HepG2 (cell line): ENCODE data around the gene SLC22A9. TPM values are rescaled to one million over a fixed set of nuclear protein-coding genes. Genes with fewer than 3 reads are reported as not detected.

Source experiments
- ATAC-seq: fragments of 200-7000 bp; cut with Tn5 transposase; 3 replicates; pipeline ENCODE4 v1.9.1; 2020; ENCODE audit warnings: mild to moderate bottlenecking, moderate library complexity
- BruUV-seq: library from RNA; stranded (reverse); fragments of 400-500 nt; replicated peaks from 2 replicates; lab custom pipeline; 2021; lab: Mats Ljungman, UMichigan
- CTCF ChIA-PET: fragments of 300-600 bp; formaldehyde crosslinking; extraction: SDS; loops from one replicate; lab custom pipeline; 2021; ENCODE audit warnings: low total read pairs, inconsistent platforms, low intra/inter-chr PET ratio; lab: Yijun Ruan, JAX
- POLR2A ChIA-PET: fragments of 350-600 bp; sonication (Branson Sonifier 250); formaldehyde crosslinking; loops from one replicate; lab custom pipeline; 2020; ENCODE audit warnings: antibody characterized with exemption, inconsistent platforms; lab: Yijun Ruan, JAX
- DNase-seq: peaks from one replicate; pipeline ENCODE4 v3.0.0-alpha.2; 2015; ENCODE audit warnings: low spot score
- FAIRE-seq: peaks from 3 replicates; lab custom pipeline; 2011; peaks lifted over from hg19 to GRCh38; lab: Jason Lieb, UNC
- H2AFZ ChIP-seq: one replicate; pipeline ENCODE4 v1.6.1; 2011; ENCODE audit warnings: low read length, inconsistent platforms
- H3K27ac ChIP-seq: fragments of 300-600 bp; 3 replicates; pipeline ENCODE4 v1.8.0; 2011; ENCODE audit warnings: mixed run types, mild to moderate bottlenecking, mixed read lengths, low read length, inconsistent platforms; ENCODE audit not compliant: insufficient read depth; ENCODE audit errors: extremely low read length
- H3K27me3 ChIP-seq, 2 experiments: fragments of 200-600 bp in 1 of 2; 2 replicates in 1 of 2; 3 replicates in 1 of 2; pipeline versions ENCODE4 v1.6.0 to v1.8.0; 2011; ENCODE audit warnings: low read length in 2 of 2, mild to moderate bottlenecking in 2 of 2, moderate library complexity in 2 of 2, inconsistent platforms in 1 of 2; ENCODE audit not compliant: insufficient read depth in 2 of 2, control insufficient read depth in 1 of 2
- H3K36me3 ChIP-seq, 2 experiments: fragments of 200-600 bp in 1 of 2; replicated peaks in 1 of 2; 2 replicates in 1 of 2; 3 replicates in 1 of 2; pipeline versions ENCODE4 v1.5.1 to v1.8.0; 2011; ENCODE audit warnings: low read length in 2 of 2, inconsistent platforms in 1 of 2; ENCODE audit not compliant: insufficient read depth in 2 of 2, control insufficient read depth in 1 of 2
- H3K4me1 ChIP-seq: 2 replicates; pipeline ENCODE4 v1.5.1; 2012; ENCODE audit warnings: low read length, inconsistent platforms; ENCODE audit not compliant: insufficient read depth
- H3K4me2 ChIP-seq: 2 replicates; pipeline ENCODE4 v1.6.0; 2011; ENCODE audit warnings: low read depth, low read length, inconsistent platforms
- H3K4me3 ChIP-seq, 3 experiments: fragments of 200-600 bp in 1 of 3; sonication (generic), shearing (Covaris generic) in 1 of 3; replicated peaks in 1 of 3; 2 replicates each; pipeline ENCODE4 v1.5.1; 2011 to 2016; ENCODE audit warnings: low read length in 3 of 3, inconsistent platforms in 2 of 3, low read depth in 2 of 3, mild to moderate bottlenecking in 2 of 3, control low read depth in 1 of 3, mixed read lengths in 1 of 3; ENCODE audit not compliant: insufficient read depth in 1 of 3
- H3K79me2 ChIP-seq: one replicate; pipeline ENCODE4 v1.6.1; 2011; ENCODE audit warnings: low read length, inconsistent platforms; ENCODE audit not compliant: insufficient read depth
- H3K9ac ChIP-seq: 2 replicates; pipeline ENCODE4 v1.6.0; 2011; ENCODE audit warnings: mild to moderate bottlenecking, low read depth, low read length, inconsistent platforms; ENCODE audit not compliant: insufficient read depth
- H3K9me3 ChIP-seq: 2 replicates; pipeline ENCODE4 v1.5.1; 2012; ENCODE audit warnings: mild to moderate bottlenecking, low read length
- H4K20me1 ChIP-seq: 2 replicates; pipeline ENCODE4 v1.6.0; 2011; ENCODE audit warnings: inconsistent platforms, mild to moderate bottlenecking, low read length, moderate library complexity; ENCODE audit not compliant: insufficient read depth
- CBX1 ChIP-seq: IDR thresholded peaks from one replicate; pipeline ENCODE4 v1.6.1; 2016; ENCODE audit warnings: antibody characterized with exemption, low read depth
- CREBL2 ChIP-seq: sonication (generic); formaldehyde crosslinking; IDR thresholded peaks from 2 replicates; pipeline ENCODE4 v1.8.1; 2023; ENCODE audit warnings: missing genetic modification reagents, mild to moderate bottlenecking, borderline replicate concordance
- E2F1 ChIP-seq: sonication (generic); formaldehyde crosslinking; IDR thresholded peaks from 2 replicates; pipeline ENCODE4 v1.5.0; 2020; ENCODE audit warnings: missing genetic modification reagents
- FOXP1 ChIP-seq, 2 experiments: fragments of 450-650 bp in 1 of 2; IDR thresholded peaks; 2 replicates each; pipeline ENCODE4 v1.6.1; 2017 to 2018; ENCODE audit warnings: antibody characterized with exemption in 1 of 2
- GABPB1 ChIP-seq: IDR thresholded peaks from 2 replicates; pipeline ENCODE4 v1.6.1; 2016; ENCODE audit warnings: mild to moderate bottlenecking, missing genetic modification reagents, moderate library complexity, missing compliant biosample characterization
- GATA4 ChIP-seq: sonication (generic); IDR thresholded peaks from 2 replicates; pipeline ENCODE4 v1.6.1; 2016; ENCODE audit warnings: antibody characterized with exemption, low read depth, borderline replicate concordance
- MXD1 ChIP-seq: sonication (generic); formaldehyde crosslinking; IDR thresholded peaks from 2 replicates; pipeline ENCODE4 v1.4.0; 2020; ENCODE audit warnings: mild to moderate bottlenecking, missing genetic modification reagents
- NR1H2 ChIP-seq: sonication (generic); formaldehyde crosslinking; IDR thresholded peaks from 2 replicates; pipeline ENCODE4 v1.8.1; 2022; ENCODE audit warnings: low read depth, missing genetic modification reagents, borderline replicate concordance
- PAXIP1 ChIP-seq: sonication (generic); formaldehyde crosslinking; conservative IDR thresholded peaks from 2 replicates; pipeline ENCODE4 v1.4.0; 2020; ENCODE audit warnings: mild to moderate bottlenecking, missing genetic modification reagents, moderate library complexity
- RELA ChIP-seq: sonication (generic); formaldehyde crosslinking; IDR thresholded peaks from 2 replicates; pipeline ENCODE4 v1.4.0; 2020; ENCODE audit warnings: missing genetic modification reagents
- SMYD3 ChIP-seq: sonication (generic); formaldehyde crosslinking; IDR thresholded peaks from 2 replicates; pipeline ENCODE4 v1.8.1; 2023; ENCODE audit warnings: mild to moderate bottlenecking, missing genetic modification reagents
- ZFP37 ChIP-seq: sonication (generic); formaldehyde crosslinking; IDR thresholded peaks from 2 replicates; pipeline ENCODE4 v1.4.0; 2020; ENCODE audit warnings: missing genetic modification reagents, borderline replicate concordance
- ZNF496 ChIP-seq: sonication (generic); formaldehyde crosslinking; IDR thresholded peaks from 2 replicates; pipeline ENCODE4 v1.8.1; 2023; ENCODE audit warnings: mild to moderate bottlenecking, moderate library complexity, missing genetic modification reagents; ENCODE audit not compliant: insufficient replicate concordance
- ZNF574 ChIP-seq: sonication (generic); formaldehyde crosslinking; IDR thresholded peaks from 2 replicates; pipeline ENCODE4 v1.4.0; 2020; ENCODE audit warnings: missing genetic modification reagents
- ZNF776 ChIP-seq: sonication (generic); formaldehyde crosslinking; IDR thresholded peaks from 2 replicates; pipeline ENCODE4 v1.4.0; 2020; ENCODE audit warnings: mild to moderate bottlenecking, missing genetic modification reagents
- ZNF879 ChIP-seq: sonication (generic); formaldehyde crosslinking; IDR thresholded peaks from 2 replicates; pipeline ENCODE4 v1.8.1; 2023; ENCODE audit warnings: missing genetic modification reagents
- WGBS: methylation state at CpG from one replicate; pipeline ENCODE4 v1.1.6; 2017; ENCODE audit warnings: low lambda C conversion rate; 5-methylcytosine and 5-hydroxymethylcytosine counted together
- in situ Hi-C: cut with HindIII; loops from 2 replicates; pipeline ENCODE4 v1.10.0; 2017; ENCODE audit warnings: low pct_unique_long_range_greater_than_20kb; ENCODE audit not compliant: extremely low pct_ligation_motif_present
- intact Hi-C: fragments of 100-400 bp; cut with micrococcal nuclease; formaldehyde crosslinking; loops from one replicate; pipeline ENCODE4 v1.10.0; 2022; ENCODE audit not compliant: unreplicated experiment
- polyA plus RNA-seq, 8 experiments: library from polyadenylated mRNA; depleted of rRNA in 3 of 8; stranded (reverse) in 7 of 8; unstranded in 1 of 8; fragments of >200 nt; fragmentation: Illumina TruSeq in 4 of 8; extraction: Trizol in 4 of 8; gene quantifications; 2 replicates each; pipeline versions ENCODE4 v1.2.1 to v1.2.3, GENCODE V29; 2011 to 2016; ENCODE audit warnings: low read depth in 4 of 8, missing spikeins in 1 of 8, mixed read lengths in 1 of 8; ENCODE audit not compliant: insufficient read depth in 1 of 8
- total RNA-seq, 5 experiments: library from RNA; depleted of rRNA; stranded (reverse); fragments of >200 nt; fragmentation: Illumina TruSeq; extraction: Trizol; gene quantifications; 2 replicates each; pipeline ENCODE4 v1.2.3, GENCODE V29; 2016; ENCODE audit warnings: low read depth in 1 of 5

SLC22A9 gene
- total and polyA plus RNA-seq, 2 of the 13 experiments (the other 11 are each of a cell fraction or from before 2014, with no cell fraction given) = 4.0 to 11.7 TPM

GRCh38 chr11:63369971-63370588 is 495 bp downstream of the SLC22A9 start:
- in situ Hi-C loops (no loop called here), intact Hi-C loops (no loop called here)
- Histone ChIP-seq H3K79me2 (peaks cover 24% of the 10 kb centered on the region), H3K4me2 (peak overlapping the region; percentile 80), H3K27me3 (no peaks in the 10 kb centered on the region; a peak in 1 of 5 replicates), H2AFZ (no peak overlapping the region), H3K4me1 (peaks cover 46% of the 10 kb centered on the region), H3K9ac (peak overlapping the region; percentile 69), H3K4me3 (peak overlapping the region; percentile 53 to 73 (median 54)), H4K20me1 (no peaks in the 10 kb centered on the region), H3K9me3 (no peaks in the 10 kb centered on the region), H3K36me3 (no peaks in the 10 kb centered on the region; a peak in 2 of 5 replicates), H3K27ac (peak overlapping the region; percentile 83)
- 17% methylated on average over 3 of the region's 7 CpGs for WGBS
- POLR2A ChIA-PET = interaction anchor here (0.7 to 1.4 kb wide), 6 partner anchors 79 to 529 kb away, joined by 3 to 8 read pairs (median 4); no protein-coding TSS in a partner anchor
- FAIRE-seq = no peak
- TSS peak; percentile 85 for BruUV-seq
- no peak for DNase-seq
- CTCF ChIA-PET = no interaction called here
- ATAC-seq = peak; percentile 74
- TF ChIP-seq ZFP37 = 0 out of 2 replicates have a peak, but pooled peaks have one; percentile 13
- 0 out of 2 replicates have a peak, but pooled peaks have one; percentile 22 for TF ChIP-seq ZNF574
- TF ChIP-seq E2F1 (CRISPR knock-in tag) = no peak
- TF ChIP-seq CBX1 = no peak
- TF ChIP-seq GATA4 = no peak
- no peak for TF ChIP-seq MXD1
- TF ChIP-seq PAXIP1 = no peak
- TF ChIP-seq GABPB1 = no peak
- no peak for TF ChIP-seq SMYD3 (CRISPR knock-in tag)
- TF ChIP-seq NR1H2 = no peak
- 0 out of 2 replicates have a peak, but pooled peaks have one; percentile 76 for TF ChIP-seq ZNF879 (CRISPR knock-in tag)
- TF ChIP-seq FOXP1 (IDR thresholded peaks at IDR 0.05) = no peak
- no peak for TF ChIP-seq FOXP1 (CRISPR knock-in tag; IDR thresholded peaks at IDR 0.05)
- TF ChIP-seq ZNF776 (CRISPR knock-in tag) = no peak
- TF ChIP-seq RELA (CRISPR knock-in tag) = no peak
- no peak for TF ChIP-seq ZNF496
- no peak for TF ChIP-seq CREBL2
